ENCODE measurements around the gene ERCC6. TPM values are rescaled to one million over a fixed set of nuclear protein-coding genes. Genes with fewer than 3 reads are reported as not detected.

ERCC6 gene
- total RNA-seq, 4 donors from 2014 or later, result 7.9 to 25.1 (median 16.3) TPM

- Histone ChIP-seq H3K27me3 (no peaks in the 10 kb centered on the region), H3K36me3 (no peaks in the 10 kb centered on the region), H3K4me1 (no peaks in the 10 kb centered on the region), H3K4me3 (no peak overlapping the region), H3K9me3 (no peaks in the 10 kb centered on the region), H3K27ac (no peak overlapping the region)
- TF ChIP-seq POLR2A (IDR thresholded peaks at IDR 0.05) (no peak), CTCF (IDR thresholded peaks at IDR 0.05) (no peak)
- intact Hi-C loops (cut with DNase I; ENCODE audit: low total_unique reads), result no loop called here
- no peak for DNase-seq
Observed at GRCh38 chr10:49478819-49479218, 60.1 kb downstream of the ERCC6 start.

GRCh38 chr10:49474901-49475300 lies 64.0 kb downstream of the ERCC6 start:
- TF ChIP-seq POLR2A (IDR thresholded peaks at IDR 0.05), result no peak
- TF ChIP-seq CTCF (IDR thresholded peaks at IDR 0.05), result no peak
- no peak overlapping the region for H3K4me3 ChIP-seq
- intact Hi-C loops (cut with DNase I; ENCODE audit: low total_unique reads), result no loop called here
- H3K9me3 ChIP-seq, result no peaks in the 10 kb centered on the region
- no peaks in the 10 kb centered on the region for H3K27me3 ChIP-seq
- no peaks in the 10 kb centered on the region for H3K36me3 ChIP-seq
- no peak for DNase-seq
- H3K27ac ChIP-seq, result no peak overlapping the region
- no peaks in the 10 kb centered on the region for H3K4me1 ChIP-seq

- intact Hi-C loops (cut with DNase I; ENCODE audit: low total_unique reads), result no loop called here
- TF ChIP-seq POLR2A (IDR thresholded peaks at IDR 0.05) (no peak), CTCF (IDR thresholded peaks at IDR 0.05) (no peak)
- Histone ChIP-seq H3K27ac (no peak overlapping the region), H3K36me3 (no peaks in the 10 kb centered on the region), H3K27me3 (no peaks in the 10 kb centered on the region), H3K9me3 (no peaks in the 10 kb centered on the region), H3K4me1 (no peaks in the 10 kb centered on the region), H3K4me3 (no peak overlapping the region)
- DNase-seq, result no peak
Observed at GRCh38 chr10:49471532-49471931, 67.4 kb downstream of the ERCC6 start.

- Histone ChIP-seq H3K9me3 (no peaks in the 10 kb centered on the region), H3K27ac (no peak overlapping the region), H3K4me1 (no peaks in the 10 kb centered on the region), H3K4me3 (no peak overlapping the region), H3K27me3 (no peaks in the 10 kb centered on the region), H3K36me3 (no peaks in the 10 kb centered on the region)
- TF ChIP-seq POLR2A (IDR thresholded peaks at IDR 0.05) (no peak), CTCF (IDR thresholded peaks at IDR 0.05) (no peak)
- intact Hi-C loops (cut with DNase I; ENCODE audit: low total_unique reads), result no loop called here
- no peak for DNase-seq
Observed at GRCh38 chr10:49465736-49466135, 73.2 kb downstream of the ERCC6 start.

Other genes with a start within 250 kb of the ERCC6 start
- gene C10orf71, start 240.0 kb downstream of the ERCC6 start, total RNA-seq, result not detected
- gene DRGX, start 143.0 kb downstream of the ERCC6 start, total RNA-seq, result under 1 TPM in 1 of 4 donors, not detected in 3; 0.14 TPM
- under 1 TPM in 1 of 4 donors, not detected in 3; 0.07 TPM for gene SLC18A3, start 71.2 kb upstream of the ERCC6 start, total RNA-seq
- not detected for gene CHAT, start 74.9 kb upstream of the ERCC6 start, total RNA-seq
- not detected for gene C10orf53, start 140.5 kb upstream of the ERCC6 start, total RNA-seq
- gene OGDHL, start 223.2 kb upstream of the ERCC6 start, total RNA-seq, result 1 to 10 TPM in 1 of 4 donors, under 1 TPM in 1, not detected in 2; 0.15 to 5.9 TPM